DMS114 treated with DMSO at 0.1 percent for 48 hours (cell line): Measurements from ENCODE around the gene GUK1.
A peak's percentile ranks its signal among the peaks of the same experiment; 100 is the strongest.

Experiments used
- DNase-seq: peaks from one replicate; lab custom pipeline; 2025; ENCODE audit not compliant: unreplicated experiment; lab: John Stamatoyannopoulos, UW

The GUK1 gene, protein sequence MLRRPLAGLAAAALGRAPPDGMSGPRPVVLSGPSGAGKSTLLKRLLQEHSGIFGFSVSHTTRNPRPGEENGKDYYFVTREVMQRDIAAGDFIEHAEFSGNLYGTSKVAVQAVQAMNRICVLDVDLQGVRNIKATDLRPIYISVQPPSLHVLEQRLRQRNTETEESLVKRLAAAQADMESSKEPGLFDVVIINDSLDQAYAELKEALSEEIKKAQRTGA

GRCh38 chr1:228139931-228140723 lies at the start of gene GUK1:
Gene GUK1, plus strand, starts transcription at chr1:228140279. Its CDS starts 24 bp downstream, at chr1:228140303.
- peak; percentile 99 for DNase-seq

DNA sequence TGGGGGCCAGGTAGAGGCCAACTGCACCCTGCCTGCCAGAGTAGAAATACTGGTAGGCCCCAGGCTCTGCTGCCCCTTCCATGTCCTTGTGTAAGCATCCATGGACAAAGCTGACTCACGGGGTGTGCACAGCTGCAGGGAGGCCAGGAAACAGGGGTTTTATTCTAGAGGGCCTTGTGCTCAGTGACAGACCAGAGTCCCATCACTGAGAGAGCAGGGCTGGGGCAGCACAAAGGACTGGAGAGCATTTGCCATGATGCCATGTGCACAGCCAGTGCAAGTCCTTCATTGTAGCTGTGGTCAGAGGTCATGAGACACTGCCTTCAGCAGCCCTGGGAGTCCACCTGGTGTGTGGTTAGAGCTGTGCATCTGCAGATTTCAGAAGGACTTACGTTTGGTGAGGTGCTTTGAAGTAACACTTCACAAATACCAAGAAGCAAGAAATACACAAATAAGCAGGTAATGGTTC lies 49.4 kb upstream of the GUK1 start:
- no peak for DNase-seq

DNA sequence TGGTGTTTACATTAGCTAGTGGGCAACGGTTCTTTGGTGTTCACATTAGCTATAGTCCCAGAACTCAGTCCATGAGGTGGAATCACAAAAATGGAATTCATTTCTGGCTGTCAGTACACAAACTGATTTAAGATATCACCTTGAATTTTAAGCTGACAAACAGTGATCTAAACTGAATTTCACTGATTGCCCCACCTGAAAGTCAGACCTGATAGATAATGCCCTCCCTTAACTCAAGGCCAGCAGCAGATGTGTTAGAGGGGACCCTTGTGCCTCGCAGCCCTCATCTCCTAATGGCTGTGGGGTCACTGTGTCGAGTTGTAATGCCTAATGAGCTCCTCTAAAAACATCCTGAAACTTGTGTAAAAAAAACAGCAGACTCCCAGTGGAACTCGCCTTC lies 49.0 kb upstream of the GUK1 start:
- DNase-seq: no peak

DNA sequence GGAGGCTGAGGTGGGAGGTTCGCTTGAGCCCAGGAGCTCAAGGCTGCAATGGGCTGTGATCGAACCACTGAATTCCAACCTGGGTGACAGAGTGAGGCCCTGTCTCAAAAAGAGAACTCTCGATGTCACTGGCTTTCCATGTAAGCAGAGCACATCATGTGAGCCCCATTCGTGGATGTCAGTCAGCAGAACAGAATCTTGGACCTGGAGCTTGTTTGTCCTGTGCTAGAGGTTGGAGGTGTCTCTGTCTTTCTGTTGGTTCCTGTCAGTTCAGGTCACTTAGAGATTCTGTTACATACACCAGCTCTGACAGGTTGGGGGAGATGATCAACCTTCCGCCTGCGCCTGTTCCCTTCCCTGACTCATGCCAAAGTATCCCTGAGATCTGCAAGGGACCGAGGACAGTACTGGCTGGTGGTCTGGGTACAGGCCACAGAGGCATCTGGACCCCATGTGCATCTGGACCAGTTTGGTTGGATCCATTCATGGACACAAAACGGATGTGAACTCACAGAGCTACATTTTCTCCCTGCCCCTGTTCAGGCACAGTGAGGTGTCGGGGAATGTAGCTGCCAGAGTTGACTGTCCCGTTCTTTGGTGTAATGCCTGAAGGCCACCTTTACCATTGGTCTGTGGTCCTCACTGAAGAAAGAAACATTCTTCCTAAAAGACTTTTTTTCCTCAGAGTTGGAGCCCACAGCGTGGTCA lies 47.6 kb upstream of the GUK1 start:
- no peak for DNase-seq

GRCh38 chr1:228093050-228093906 lies 46.8 kb upstream of the GUK1 start:
- no peak for DNase-seq

DNA sequence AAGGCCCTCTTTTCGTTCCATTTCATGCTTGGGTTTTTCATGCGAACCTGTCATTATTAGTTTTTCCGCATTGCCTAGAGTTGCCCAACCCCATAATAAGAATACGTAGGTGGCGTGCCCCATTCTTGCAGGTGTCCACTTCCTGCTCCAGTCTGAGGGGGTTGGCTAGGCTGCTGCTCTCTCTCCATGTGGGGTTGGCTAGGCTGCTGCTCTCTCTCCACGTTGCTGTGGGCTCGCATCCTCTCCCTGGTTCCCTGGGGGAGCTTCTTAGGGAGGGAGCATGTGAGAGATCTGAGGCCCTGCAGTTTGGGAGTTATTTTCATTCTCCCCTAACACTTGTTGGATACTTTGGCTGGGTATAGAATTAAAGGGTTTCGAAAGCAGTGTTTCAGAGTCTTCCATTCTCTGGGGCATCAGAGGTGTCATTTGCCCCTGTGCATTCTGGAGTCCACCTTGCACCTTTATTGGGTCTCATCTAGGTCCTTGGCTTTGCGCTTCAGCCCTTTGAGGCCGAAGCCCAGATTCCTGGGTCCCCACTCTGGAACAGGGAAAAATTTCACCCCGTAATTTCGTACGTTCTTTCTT lies 45.6 kb upstream of the GUK1 start:
- no peak for DNase-seq

DNA sequence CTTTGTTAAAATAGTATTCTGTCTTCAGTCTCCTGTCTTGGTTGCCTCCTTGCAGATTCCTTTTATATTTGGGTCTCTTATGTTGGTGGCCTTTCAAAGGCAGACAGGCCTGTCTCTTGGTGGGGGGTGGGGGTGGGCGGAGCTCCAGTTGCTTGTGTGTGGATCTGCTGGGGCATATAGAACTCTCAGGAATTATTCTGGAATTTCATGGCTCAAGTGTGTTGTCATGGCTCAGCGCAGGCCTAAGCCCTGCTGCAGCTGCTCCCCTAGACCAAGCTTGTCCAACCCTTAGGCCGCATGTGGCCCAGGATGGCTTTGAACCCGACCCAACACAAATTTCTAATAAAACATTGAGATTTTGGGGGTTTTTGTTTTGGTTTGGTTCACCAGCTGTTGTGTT lies 44.9 kb upstream of the GUK1 start:
- DNase-seq: no peak

- DNase-seq: no peak
Observed at GRCh38 chr1:228095938-228096337, 44.1 kb upstream of the GUK1 start.

- no peak for DNase-seq
Observed at GRCh38 chr1:228096416-228097332, 43.4 kb upstream of the GUK1 start.

DNA sequence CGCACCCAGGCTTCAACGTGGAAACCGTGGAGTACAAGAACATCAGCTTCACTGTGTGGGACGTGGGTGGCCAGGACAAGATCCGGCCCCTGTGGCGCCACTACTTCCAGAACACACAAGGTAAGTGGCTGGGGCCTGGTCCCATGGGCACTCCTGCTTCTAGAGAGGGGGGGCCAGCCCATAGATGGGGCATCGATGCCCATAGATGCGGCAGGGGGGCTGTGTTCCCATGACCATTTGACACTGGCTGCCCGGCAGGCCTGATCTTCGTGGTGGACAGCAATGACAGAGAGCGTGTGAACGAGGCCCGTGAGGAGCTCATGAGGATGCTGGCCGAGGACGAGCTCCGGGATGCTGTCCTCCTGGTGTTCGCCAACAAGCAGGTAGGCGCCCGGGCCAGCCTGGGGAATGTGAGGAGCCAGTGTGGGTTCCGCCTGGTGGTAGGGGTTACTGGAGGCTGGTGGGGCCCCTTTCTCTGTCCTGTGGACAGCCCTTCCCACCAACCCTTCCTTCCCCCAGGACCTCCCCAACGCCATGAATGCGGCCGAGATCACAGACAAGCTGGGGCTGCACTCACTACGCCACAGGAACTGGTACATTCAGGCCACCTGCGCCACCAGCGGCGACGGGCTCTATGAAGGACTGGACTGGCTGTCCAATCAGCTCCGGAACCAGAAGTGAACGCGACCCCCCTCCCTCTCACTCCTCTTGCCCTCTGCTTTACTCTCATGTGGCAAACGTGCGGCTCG lies 42.6 kb upstream of the GUK1 start:
- no peak for DNase-seq

GRCh38 chr1:228098323-228098931 lies 41.7 kb upstream of the GUK1 start:
- no peak for DNase-seq

GRCh38 chr1:228099331-228099732 lies 40.7 kb upstream of the GUK1 start:
- no peak for DNase-seq

DNA sequence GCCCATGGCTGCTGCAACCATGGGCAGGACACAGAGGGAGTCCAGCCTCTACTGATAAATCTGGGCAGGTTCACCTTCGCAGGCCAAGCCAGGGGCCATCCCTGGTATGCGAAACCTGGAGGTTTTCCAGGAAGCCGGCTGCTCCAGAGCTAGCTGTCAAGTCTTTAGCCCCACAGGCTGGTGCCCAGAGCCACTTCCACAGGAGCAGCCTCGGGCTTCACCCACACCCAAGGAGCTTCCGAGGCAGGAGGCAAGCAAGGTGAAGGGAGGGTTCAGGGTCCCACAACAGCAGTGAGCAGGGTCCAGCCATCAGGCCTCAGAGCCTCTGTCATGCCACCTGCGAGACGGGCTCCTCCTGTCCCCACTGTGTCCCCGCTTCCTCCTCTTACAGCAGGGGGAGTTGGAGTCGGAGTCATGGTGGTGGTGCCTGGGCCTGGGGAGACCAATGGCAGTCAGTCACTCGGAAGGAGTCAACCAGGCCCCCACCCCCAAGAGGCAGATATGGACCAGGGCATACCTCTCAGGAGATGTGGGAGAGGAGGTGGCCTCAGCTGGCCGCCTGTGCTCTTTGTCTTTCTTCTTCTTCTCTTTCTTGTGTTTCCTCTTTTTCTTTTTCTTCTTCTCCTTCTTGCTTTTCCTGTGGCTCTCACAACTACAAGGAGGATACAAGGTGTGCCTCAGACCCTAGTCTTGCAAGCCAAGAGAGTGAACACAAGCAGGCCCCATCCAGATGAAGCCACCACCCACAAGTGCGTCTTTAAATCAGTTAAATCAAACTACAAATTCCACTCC lies 39.1 kb upstream of the GUK1 start:
- DNase-seq: no peak

DNA sequence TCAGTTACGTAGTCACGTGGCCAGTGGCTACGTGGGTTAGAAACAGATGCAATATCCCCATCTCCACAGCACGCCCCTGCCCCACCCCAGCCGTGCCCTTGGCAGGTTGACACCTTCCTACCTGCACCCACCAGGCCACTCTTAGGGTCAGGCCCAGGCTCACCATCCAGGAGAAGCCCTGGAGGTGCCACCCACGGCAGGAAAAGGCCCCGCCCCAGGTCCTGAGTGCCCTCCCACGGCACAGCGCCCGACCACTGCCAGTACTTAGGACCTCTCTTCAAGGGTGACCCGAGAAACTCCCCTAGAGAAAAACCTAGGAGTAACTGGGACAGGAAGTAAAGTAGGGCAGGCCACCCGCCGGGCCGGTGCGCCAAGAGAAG lies 38.5 kb upstream of the GUK1 start:
- no peak for DNase-seq

DNA sequence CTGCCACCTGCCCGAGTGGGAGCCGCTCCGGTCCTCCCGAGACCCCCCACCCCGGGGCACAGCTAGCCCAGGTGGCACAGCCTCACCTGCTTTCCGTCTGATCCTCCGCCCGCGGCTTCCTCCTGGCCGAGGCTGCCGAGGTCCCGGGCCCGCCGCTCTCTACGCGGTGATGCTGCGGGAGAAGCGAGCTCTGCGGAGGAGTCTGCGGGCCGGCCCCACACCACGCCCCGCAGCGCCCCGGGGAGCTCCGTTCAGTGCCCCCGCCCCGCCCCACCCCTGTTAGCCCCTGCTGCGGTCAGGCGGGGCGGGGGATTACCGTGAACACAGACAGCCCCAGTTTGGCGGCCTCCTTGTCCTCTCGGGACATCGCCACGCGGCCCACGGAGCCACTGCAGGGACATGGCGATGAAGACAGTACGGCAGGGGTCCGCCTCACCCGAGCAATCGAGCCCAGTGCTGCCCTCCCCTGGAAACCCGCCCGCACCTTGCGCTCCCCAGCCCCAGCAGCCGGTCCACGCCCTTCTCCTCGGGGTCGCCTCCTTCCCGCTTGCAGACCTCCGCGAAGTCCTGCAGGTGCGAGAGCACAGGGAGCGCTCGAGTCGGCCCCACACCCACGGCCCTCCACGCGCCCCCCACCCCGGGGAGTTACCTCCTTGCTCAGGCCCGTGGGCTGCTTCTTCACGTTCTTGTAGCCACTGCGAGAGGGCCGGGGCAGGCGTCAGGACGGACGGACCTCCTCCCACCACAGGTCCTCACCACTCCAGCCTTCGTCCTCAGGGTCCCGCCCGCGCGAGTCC lies 37.9 kb upstream of the GUK1 start:
- no peak for DNase-seq

DNA sequence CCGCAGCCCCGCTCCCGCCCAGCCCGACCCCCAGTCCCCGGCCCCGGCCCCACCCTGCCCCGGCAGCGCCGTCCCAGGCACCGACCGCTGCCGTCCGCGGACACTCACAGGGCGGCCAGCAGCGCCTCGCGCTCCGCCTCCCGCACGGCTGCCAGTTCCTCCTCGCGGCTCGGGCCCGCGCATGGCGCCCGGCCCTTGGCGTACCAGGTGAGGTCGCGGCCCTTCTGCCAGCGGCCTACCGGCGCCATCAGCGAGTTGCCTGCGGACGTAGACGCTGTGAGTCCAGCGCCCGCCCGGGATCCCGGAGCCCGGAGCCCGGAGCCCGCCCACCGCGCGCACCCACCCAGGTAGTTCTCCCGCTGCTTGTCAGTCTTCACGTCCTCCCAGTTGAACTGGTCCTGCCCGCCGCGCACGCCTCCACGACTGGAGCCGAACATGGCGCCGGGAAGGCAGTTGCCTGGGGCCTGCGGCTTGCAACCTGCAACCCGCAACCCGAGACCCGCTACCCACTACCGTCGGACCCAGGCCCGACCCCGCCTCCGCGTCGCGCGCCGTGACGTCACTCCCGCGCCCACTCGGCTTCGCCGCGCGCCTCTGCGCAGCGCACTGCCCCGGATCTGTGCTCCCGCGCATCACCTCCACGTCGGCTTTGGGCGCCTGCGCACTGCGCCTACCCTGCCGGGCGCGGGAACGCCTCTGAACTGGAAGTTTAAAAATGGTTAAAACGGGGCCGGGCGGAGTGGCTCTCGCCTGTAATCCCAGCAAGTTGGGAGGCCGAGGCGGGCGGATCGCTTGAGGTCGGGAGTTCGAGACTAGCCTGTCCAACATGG lies 37.1 kb upstream of the GUK1 start, which contains the start of gene C1orf35:
C1orf35 (minus strand) TSS at position 535 of the 830 bp plus-strand sequence; CDS start at position 437, 98 bp downstream.
- peak; percentile 86 for DNase-seq
